Stomach (tissue), 4 donors: ENCODE measurements around the gene LRP1B.

ENCODE experiments used
- EP300 ChIP-seq: sonication (generic); formaldehyde crosslinking; IDR thresholded peaks from one replicate; pipeline ENCODE4 v1.6.1; 2017; ENCODE audit warnings: antibody characterized with exemption
- POLR2A ChIP-seq, 4 donors: fragments of 450-650 bp; IDR thresholded peaks; one replicate each; pipeline ENCODE4 v1.6.1; 2016; ENCODE audit warnings: antibody characterized with exemption in 4 of 4, control low read depth in 2 of 4, mild to moderate bottlenecking in 1 of 4, moderate library complexity in 1 of 4
- TF ChIP-seq, protein P1 (sequence below), 7 experiments: fragments of 450-650 bp in 4 of 7; fragments of 200-600 bp in 3 of 7; sonication (generic) in 3 of 7; IDR thresholded peaks; one replicate each; pipeline ENCODE4 v1.5.1; 2016 to 2019; ENCODE audit warnings: antibody characterized with exemption in 7 of 7, control low read depth in 2 of 7, mild to moderate bottlenecking in 1 of 7

DNA sequence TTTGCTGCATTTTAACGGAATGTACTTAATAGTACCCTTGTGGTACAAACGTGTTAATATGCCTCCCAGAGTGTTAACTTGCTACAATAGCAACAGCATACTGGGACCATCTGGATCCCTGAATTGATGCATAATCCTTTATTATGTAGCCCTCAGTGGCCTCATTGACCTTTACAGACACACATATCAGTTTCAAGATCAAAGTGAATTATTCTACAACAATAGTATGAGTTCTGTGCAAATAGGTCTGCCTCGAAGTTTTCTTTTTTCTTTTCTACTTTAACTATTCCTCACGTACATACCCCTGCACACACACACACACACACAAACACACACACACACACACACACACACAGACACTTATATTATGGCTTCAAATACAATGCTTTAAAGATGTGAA lies 1622.1 kb downstream of the LRP1B start:
- TF ChIP-seq EP300 (no peak), POLR2A (IDR thresholded peaks at IDR 0.05) (no peak)
- TF ChIP-seq, protein P1, sequence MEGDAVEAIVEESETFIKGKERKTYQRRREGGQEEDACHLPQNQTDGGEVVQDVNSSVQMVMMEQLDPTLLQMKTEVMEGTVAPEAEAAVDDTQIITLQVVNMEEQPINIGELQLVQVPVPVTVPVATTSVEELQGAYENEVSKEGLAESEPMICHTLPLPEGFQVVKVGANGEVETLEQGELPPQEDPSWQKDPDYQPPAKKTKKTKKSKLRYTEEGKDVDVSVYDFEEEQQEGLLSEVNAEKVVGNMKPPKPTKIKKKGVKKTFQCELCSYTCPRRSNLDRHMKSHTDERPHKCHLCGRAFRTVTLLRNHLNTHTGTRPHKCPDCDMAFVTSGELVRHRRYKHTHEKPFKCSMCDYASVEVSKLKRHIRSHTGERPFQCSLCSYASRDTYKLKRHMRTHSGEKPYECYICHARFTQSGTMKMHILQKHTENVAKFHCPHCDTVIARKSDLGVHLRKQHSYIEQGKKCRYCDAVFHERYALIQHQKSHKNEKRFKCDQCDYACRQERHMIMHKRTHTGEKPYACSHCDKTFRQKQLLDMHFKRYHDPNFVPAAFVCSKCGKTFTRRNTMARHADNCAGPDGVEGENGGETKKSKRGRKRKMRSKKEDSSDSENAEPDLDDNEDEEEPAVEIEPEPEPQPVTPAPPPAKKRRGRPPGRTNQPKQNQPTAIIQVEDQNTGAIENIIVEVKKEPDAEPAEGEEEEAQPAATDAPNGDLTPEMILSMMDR (IDR thresholded peaks at IDR 0.05) = no peak
